Stimulated activated CD4-positive, alpha-beta T cell treated with anti-CD3 and anti-CD28 coated beads, TNF-alpha, amount 100 ng/mL, for 48 hours (primary cell): ENCODE measurements around the gene GOLT1B.
A peak's percentile ranks its signal among the peaks of the same experiment; 100 is the strongest.
"Not testable (repeated sequence)": the region's sequence is repeated elsewhere in the genome, so short reads cannot be mapped to it uniquely, and the experiment has no call there.

Experiments used
- DNase-seq, 3 donors: peaks; one replicate each; pipeline ENCODE4 v3.0.0-alpha.2; 2020; ENCODE audit warnings: low read depth in 3 of 3

Gene GOLT1B

GRCh38 chr12:21501258-21502163, at the start of gene GOLT1B, which contains the start of gene RECQL:
Gene GOLT1B (plus strand): TSS chr12:21501789. CDS start chr12:21501924, 135 bp downstream.
Gene RECQL (minus strand): TSS chr12:21501635. CDS start chr12:21499570, 2,065 bp downstream.
- DNase-seq: peak; percentile 79 to 87 (median 79)

- no peak for DNase-seq
These were observed 48.2 kb upstream of the GOLT1B start for GRCh38 chr12:21453312-21453852.

GRCh38 chr12:21456291-21456780, 45.3 kb upstream of the GOLT1B start:
- peak in 2 of 3 donors; percentile 21 to 38 for DNase-seq

- no peak for DNase-seq
These were observed 42.1 kb upstream of the GOLT1B start for GRCh38 chr12:21459474-21459873.

GRCh38 chr12:21467334-21467733, 34.3 kb upstream of the GOLT1B start:
- not testable (repeated sequence) for DNase-seq

GRCh38 chr12:21471294-21471693, 30.3 kb upstream of the GOLT1B start:
- DNase-seq: no peak

- no peak for DNase-seq
These were observed 29.3 kb upstream of the GOLT1B start for GRCh38 chr12:21472197-21472823.

GRCh38 chr12:21475552-21475951, 26.0 kb upstream of the GOLT1B start:
- DNase-seq: no peak

GRCh38 chr12:21476949-21477348, 24.6 kb upstream of the GOLT1B start:
- DNase-seq: no peak

- no peak for DNase-seq
These were observed 22.7 kb upstream of the GOLT1B start for GRCh38 chr12:21478756-21479455.

GRCh38 chr12:21483531-21483930, 18.1 kb upstream of the GOLT1B start:
- no peak for DNase-seq

- no peak for DNase-seq
These were observed 15.6 kb upstream of the GOLT1B start for GRCh38 chr12:21485998-21486397.

GRCh38 chr12:21499765-21500164, 1.8 kb upstream of the GOLT1B start:
- no peak for DNase-seq

GRCh38 chr12:21500786-21501257, 767 bp upstream of the GOLT1B start:
- DNase-seq: no peak

- peak in 2 of 3 donors; percentile 6 to 34 for DNase-seq
These were observed 541 bp downstream of the GOLT1B start for GRCh38 chr12:21502164-21502496.

GRCh38 chr12:21502872-21503271, 1.3 kb downstream of the GOLT1B start:
- no peak for DNase-seq

GRCh38 chr12:21505888-21506287, 4.3 kb downstream of the GOLT1B start:
- no peak for DNase-seq

GRCh38 chr12:21507849-21508248, 6.3 kb downstream of the GOLT1B start:
- DNase-seq: no peak

- DNase-seq: no peak
These were observed 8.2 kb downstream of the GOLT1B start for GRCh38 chr12:21509768-21510167.

- no peak for DNase-seq
These were observed 14.7 kb downstream of the GOLT1B start for GRCh38 chr12:21516281-21516680.

- DNase-seq: no peak
These were observed 16.9 kb downstream of the GOLT1B start for GRCh38 chr12:21518451-21518850.

- DNase-seq: no peak
These were observed 20.0 kb downstream of the GOLT1B start for GRCh38 chr12:21521541-21521940.
